ENCODE measurements around the gene FSTL4. TPM values are rescaled to one million over a fixed set of nuclear protein-coding genes. Genes with fewer than 3 reads are reported as not detected.

Gene FSTL4
- total RNA-seq (0.47 and 0.60 TPM in 2 replicates), polyA plus RNA-seq (0.51 and 0.74 TPM in 2 replicates)

- Histone ChIP-seq H3K27ac (no peak within 1 kb of the TSS), H3K4me2 (peak within 1 kb of the TSS; percentile 93), H3K9me3 (ENCODE audit: low read depth) (no peaks in the 10 kb centered on the region), H3K27me3 (peaks cover 74% of the 10 kb centered on the region), H3K9me2 (replicated peaks; ENCODE audit: insufficient read depth) (no peaks in the 10 kb centered on the region), H2AFZ (no peak within 1 kb of the TSS), H3K4me1 (ENCODE audit: insufficient read depth) (peaks cover 13% of the 10 kb centered on the region), H4K20me1 (ENCODE audit: insufficient read depth, poor library complexity, severe bottlenecking) (no peaks in the 10 kb centered on the region), H3K79me2 (no peaks in the 10 kb centered on the region), H3K36me3 (replicated peaks; ENCODE audit: insufficient read depth, low read depth) (no peaks in the 10 kb centered on the region), H3K4me3 (peak within 1 kb of the TSS; percentile 41)
- TF ChIP-seq EZH2phosphoT487 (IDR thresholded peaks at IDR 0.05; ENCODE audit: low read depth, severe bottlenecking, unreplicated experiment) (no peak), EZH2 (IDR thresholded peaks at IDR 0.05; ENCODE audit: borderline replicate concordance) (no peak), CTCF (IDR thresholded peaks at IDR 0.05; ENCODE audit: poor library complexity) (no peak)
- peak; percentile 68 for DNase-seq (ENCODE audit: low spot score)
- WGBS (ENCODE audit: low lambda C conversion rate, missing lambda C conversion rate) = 2% methylated on average over 35 of the region's 74 CpGs
Observed at GRCh38 chr5:133612249-133612860, at the start of gene FSTL4. Gene FSTL4 (minus strand): TSS chr5:133612541.

DNA sequence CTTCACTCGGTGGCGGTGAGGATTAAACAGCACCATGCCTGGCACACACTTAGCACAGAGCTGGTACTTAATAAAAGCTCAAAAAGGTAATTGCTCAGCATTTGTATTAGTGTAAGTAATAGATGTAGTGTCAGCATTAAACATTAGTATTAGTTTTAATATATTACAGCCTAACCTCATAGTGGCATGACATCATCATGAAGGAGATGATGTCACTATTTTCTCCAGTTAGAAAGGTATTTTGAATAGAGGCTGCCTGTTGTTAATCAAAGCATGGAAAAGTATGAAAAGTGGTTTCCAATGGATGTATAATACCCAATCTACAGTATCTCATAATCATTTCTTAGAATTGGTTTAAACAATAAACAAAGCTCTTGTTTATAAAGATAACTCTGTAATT lies 49.0 kb upstream of the FSTL4 start:
- WGBS (ENCODE audit: low lambda C conversion rate, missing lambda C conversion rate) = 95% methylated on average over 2 of the region's 2 CpGs

DNA sequence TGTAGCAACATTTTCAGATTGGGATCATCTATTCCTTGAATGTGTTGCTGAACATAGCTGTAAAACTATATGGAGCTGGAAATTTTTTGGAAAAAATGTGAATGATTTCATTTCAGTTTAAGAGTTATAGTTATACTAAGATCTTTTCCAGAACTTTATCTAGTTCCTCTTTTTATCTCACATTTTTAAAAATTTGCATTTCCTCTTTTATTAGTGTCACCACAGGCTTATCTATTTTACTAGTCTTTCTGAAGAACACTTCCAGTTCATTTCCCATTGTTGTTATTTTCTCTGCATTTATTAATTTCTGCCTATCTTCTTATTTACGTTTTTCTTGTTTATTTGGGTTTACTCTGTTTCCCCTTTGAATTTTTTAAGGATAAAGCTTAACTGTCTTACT lies 46.0 kb upstream of the FSTL4 start:
- Histone ChIP-seq H2AFZ (no peak overlapping the region), H3K36me3 (replicated peaks; ENCODE audit: insufficient read depth, low read depth) (no peaks in the 10 kb centered on the region), H3K4me2 (no peak overlapping the region), H3K27me3 (no peaks in the 10 kb centered on the region), H3K27ac (no peak overlapping the region), H3K4me3 (no peak overlapping the region), H3K9me3 (ENCODE audit: low read depth) (no peaks in the 10 kb centered on the region), H3K9me2 (replicated peaks; ENCODE audit: insufficient read depth) (no peaks in the 10 kb centered on the region), H3K4me1 (ENCODE audit: insufficient read depth) (no peaks in the 10 kb centered on the region), H3K79me2 (no peaks in the 10 kb centered on the region), H4K20me1 (ENCODE audit: insufficient read depth, poor library complexity, severe bottlenecking) (no peaks in the 10 kb centered on the region)
- DNase-seq (ENCODE audit: low spot score) = no peak
- 58% methylated on average over 1 of the region's 1 CpG for WGBS (ENCODE audit: low lambda C conversion rate, missing lambda C conversion rate)
- no peak for TF ChIP-seq CTCF (IDR thresholded peaks at IDR 0.05; ENCODE audit: poor library complexity)
- TF ChIP-seq EZH2phosphoT487 (IDR thresholded peaks at IDR 0.05; ENCODE audit: low read depth, severe bottlenecking, unreplicated experiment) = no peak
- TF ChIP-seq EZH2 (IDR thresholded peaks at IDR 0.05; ENCODE audit: borderline replicate concordance) = no peak

More for the DNA sequence above, 49.0 kb upstream of the FSTL4 start:
- Histone ChIP-seq H3K9me3 (ENCODE audit: low read depth) (no peaks in the 10 kb centered on the region), H3K79me2 (no peaks in the 10 kb centered on the region), H4K20me1 (ENCODE audit: insufficient read depth, poor library complexity, severe bottlenecking) (no peaks in the 10 kb centered on the region), H3K4me3 (no peak overlapping the region), H3K27me3 (no peaks in the 10 kb centered on the region), H3K36me3 (replicated peaks; ENCODE audit: insufficient read depth, low read depth) (no peaks in the 10 kb centered on the region), H3K4me1 (ENCODE audit: insufficient read depth) (no peaks in the 10 kb centered on the region), H3K9me2 (replicated peaks; ENCODE audit: insufficient read depth) (no peaks in the 10 kb centered on the region), H3K27ac (no peak overlapping the region), H2AFZ (no peak overlapping the region), H3K4me2 (no peak overlapping the region)
- TF ChIP-seq EZH2phosphoT487 (IDR thresholded peaks at IDR 0.05; ENCODE audit: low read depth, severe bottlenecking, unreplicated experiment) (no peak), CTCF (IDR thresholded peaks at IDR 0.05; ENCODE audit: poor library complexity) (no peak), EZH2 (IDR thresholded peaks at IDR 0.05; ENCODE audit: borderline replicate concordance) (no peak)
- DNase-seq (ENCODE audit: low spot score) = no peak
